Measurements from ENCODE around the gene PTPRM. TPM values are rescaled to one million over a fixed set of nuclear protein-coding genes. Genes with fewer than 3 reads are reported as not detected.

The PTPRM gene
- total and polyA plus RNA-seq, 2 experiments from 2014 or later, result 1.6 to 5.3 TPM

DNA sequence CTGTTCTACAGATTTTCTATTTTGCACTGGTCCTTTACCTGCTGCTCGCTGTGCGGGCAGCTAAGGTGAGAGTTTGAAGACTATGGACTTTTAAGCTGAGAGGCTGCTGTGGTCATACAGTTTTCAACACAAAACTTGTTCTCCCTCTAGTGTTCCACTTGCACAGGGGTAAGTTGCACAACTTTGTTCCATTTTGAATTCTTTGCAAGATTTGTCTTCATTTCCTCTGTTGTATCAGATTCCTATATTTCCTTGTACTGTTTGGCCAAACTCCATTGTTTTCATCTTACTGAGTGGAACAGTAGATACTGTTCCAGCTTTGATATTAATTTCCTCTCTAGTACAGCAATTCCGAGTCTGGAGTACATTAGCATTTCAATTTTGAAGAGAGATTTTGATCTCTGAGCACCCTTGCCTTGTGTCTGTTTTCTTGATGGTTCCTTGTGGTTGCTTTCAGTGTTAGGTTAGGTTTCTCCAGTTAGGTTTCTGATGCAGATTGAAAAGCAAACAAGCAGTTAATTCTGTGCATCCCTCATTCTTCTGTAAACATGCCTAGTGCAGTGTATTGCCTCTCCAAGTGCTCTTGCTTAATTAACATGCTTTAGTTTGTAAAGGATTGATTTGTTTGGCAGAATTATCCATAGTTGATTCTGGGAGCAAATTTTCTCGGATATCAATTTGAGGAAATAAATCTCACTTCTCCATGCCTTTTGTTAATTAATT lies 188.8 kb downstream of the PTPRM start:
- TF ChIP-seq ZNF114 (CRISPR knock-in tag; IDR thresholded peaks at IDR 0.05) (no peak), NANOG (IDR thresholded peaks at IDR 0.05; ENCODE audit: borderline replicate concordance) (no peak), EZH2 (IDR thresholded peaks at IDR 0.05; ENCODE audit: low read depth, unreplicated experiment) (no peak), JUNB (IDR thresholded peaks at IDR 0.05; ENCODE audit: unreplicated experiment) (no peak), ZNF331 (CRISPR knock-in tag; IDR thresholded peaks at IDR 0.05; ENCODE audit: low read depth) (no peak)
- TF ChIP-seq, protein P1, sequence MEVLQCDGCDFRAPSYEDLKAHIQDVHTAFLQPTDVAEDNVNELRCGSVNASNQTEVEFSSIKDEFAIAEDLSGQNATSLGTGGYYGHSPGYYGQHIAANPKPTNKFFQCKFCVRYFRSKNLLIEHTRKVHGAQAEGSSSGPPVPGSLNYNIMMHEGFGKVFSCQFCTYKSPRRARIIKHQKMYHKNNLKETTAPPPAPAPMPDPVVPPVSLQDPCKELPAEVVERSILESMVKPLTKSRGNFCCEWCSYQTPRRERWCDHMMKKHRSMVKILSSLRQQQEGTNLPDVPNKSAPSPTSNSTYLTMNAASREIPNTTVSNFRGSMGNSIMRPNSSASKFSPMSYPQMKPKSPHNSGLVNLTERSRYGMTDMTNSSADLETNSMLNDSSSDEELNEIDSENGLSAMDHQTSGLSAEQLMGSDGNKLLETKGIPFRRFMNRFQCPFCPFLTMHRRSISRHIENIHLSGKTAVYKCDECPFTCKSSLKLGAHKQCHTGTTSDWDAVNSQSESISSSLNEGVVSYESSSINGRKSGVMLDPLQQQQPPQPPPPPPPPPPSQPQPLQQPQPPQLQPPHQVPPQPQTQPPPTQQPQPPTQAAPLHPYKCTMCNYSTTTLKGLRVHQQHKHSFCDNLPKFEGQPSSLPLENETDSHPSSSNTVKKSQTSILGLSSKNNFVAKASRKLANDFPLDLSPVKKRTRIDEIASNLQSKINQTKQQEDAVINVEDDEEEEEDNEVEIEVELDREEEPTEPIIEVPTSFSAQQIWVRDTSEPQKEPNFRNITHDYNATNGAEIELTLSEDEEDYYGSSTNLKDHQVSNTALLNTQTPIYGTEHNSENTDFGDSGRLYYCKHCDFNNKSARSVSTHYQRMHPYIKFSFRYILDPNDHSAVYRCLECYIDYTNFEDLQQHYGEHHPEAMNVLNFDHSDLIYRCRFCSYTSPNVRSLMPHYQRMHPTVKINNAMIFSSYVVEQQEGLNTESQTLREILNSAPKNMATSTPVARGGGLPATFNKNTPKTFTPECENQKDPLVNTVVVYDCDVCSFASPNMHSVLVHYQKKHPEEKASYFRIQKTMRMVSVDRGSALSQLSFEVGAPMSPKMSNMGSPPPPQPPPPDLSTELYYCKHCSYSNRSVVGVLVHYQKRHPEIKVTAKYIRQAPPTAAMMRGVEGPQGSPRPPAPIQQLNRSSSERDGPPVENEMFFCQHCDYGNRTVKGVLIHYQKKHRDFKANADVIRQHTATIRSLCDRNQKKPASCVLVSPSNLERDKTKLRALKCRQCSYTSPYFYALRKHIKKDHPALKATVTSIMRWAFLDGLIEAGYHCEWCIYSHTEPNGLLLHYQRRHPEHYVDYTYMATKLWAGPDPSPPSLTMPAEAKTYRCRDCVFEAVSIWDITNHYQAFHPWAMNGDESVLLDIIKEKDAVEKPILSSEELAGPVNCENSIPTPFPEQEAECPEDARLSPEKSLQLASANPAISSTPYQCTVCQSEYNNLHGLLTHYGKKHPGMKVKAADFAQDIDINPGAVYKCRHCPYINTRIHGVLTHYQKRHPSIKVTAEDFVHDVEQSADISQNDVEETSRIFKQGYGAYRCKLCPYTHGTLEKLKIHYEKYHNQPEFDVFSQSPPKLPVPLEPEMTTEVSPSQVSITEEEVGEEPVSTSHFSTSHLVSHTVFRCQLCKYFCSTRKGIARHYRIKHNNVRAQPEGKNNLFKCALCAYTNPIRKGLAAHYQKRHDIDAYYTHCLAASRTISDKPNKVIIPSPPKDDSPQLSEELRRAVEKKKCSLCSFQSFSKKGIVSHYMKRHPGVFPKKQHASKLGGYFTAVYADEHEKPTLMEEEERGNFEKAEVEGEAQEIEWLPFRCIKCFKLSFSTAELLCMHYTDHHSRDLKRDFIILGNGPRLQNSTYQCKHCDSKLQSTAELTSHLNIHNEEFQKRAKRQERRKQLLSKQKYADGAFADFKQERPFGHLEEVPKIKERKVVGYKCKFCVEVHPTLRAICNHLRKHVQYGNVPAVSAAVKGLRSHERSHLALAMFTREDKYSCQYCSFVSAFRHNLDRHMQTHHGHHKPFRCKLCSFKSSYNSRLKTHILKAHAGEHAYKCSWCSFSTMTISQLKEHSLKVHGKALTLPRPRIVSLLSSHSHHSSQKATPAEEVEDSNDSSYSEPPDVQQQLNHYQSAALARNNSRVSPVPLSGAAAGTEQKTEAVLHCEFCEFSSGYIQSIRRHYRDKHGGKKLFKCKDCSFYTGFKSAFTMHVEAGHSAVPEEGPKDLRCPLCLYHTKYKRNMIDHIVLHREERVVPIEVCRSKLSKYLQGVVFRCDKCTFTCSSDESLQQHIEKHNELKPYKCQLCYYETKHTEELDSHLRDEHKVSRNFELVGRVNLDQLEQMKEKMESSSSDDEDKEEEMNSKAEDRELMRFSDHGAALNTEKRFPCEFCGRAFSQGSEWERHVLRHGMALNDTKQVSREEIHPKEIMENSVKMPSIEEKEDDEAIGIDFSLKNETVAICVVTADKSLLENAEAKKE (CRISPR knock-in tag; IDR thresholded peaks at IDR 0.05), result no peak
- TF ChIP-seq, protein P2, sequence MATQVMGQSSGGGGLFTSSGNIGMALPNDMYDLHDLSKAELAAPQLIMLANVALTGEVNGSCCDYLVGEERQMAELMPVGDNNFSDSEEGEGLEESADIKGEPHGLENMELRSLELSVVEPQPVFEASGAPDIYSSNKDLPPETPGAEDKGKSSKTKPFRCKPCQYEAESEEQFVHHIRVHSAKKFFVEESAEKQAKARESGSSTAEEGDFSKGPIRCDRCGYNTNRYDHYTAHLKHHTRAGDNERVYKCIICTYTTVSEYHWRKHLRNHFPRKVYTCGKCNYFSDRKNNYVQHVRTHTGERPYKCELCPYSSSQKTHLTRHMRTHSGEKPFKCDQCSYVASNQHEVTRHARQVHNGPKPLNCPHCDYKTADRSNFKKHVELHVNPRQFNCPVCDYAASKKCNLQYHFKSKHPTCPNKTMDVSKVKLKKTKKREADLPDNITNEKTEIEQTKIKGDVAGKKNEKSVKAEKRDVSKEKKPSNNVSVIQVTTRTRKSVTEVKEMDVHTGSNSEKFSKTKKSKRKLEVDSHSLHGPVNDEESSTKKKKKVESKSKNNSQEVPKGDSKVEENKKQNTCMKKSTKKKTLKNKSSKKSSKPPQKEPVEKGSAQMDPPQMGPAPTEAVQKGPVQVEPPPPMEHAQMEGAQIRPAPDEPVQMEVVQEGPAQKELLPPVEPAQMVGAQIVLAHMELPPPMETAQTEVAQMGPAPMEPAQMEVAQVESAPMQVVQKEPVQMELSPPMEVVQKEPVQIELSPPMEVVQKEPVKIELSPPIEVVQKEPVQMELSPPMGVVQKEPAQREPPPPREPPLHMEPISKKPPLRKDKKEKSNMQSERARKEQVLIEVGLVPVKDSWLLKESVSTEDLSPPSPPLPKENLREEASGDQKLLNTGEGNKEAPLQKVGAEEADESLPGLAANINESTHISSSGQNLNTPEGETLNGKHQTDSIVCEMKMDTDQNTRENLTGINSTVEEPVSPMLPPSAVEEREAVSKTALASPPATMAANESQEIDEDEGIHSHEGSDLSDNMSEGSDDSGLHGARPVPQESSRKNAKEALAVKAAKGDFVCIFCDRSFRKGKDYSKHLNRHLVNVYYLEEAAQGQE (IDR thresholded peaks at IDR 0.05; ENCODE audit: unreplicated experiment), result no peak
- TF ChIP-seq, protein P3, sequence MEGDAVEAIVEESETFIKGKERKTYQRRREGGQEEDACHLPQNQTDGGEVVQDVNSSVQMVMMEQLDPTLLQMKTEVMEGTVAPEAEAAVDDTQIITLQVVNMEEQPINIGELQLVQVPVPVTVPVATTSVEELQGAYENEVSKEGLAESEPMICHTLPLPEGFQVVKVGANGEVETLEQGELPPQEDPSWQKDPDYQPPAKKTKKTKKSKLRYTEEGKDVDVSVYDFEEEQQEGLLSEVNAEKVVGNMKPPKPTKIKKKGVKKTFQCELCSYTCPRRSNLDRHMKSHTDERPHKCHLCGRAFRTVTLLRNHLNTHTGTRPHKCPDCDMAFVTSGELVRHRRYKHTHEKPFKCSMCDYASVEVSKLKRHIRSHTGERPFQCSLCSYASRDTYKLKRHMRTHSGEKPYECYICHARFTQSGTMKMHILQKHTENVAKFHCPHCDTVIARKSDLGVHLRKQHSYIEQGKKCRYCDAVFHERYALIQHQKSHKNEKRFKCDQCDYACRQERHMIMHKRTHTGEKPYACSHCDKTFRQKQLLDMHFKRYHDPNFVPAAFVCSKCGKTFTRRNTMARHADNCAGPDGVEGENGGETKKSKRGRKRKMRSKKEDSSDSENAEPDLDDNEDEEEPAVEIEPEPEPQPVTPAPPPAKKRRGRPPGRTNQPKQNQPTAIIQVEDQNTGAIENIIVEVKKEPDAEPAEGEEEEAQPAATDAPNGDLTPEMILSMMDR (conservative IDR thresholded peaks at IDR 0.05; ENCODE audit: low read depth in 2 of 2), result 0 out of 4 replicates have a peak, but pooled peaks of 1 of the 2 experiments have one; percentile 14
- H2AFZ ChIP-seq, result no peak overlapping the region
- no peaks in the 10 kb centered on the region for H3K27me3 Mint-ChIP-seq (ENCODE audit: insufficient read depth, low read depth, poor library complexity)
- H3K27ac Mint-ChIP-seq, result no peak overlapping the region
- no peaks in the 10 kb centered on the region for H3K9me3 Mint-ChIP-seq
- H4K20me1 ChIP-seq (replicated peaks; ENCODE audit: insufficient read depth), result no peaks in the 10 kb centered on the region
- H3K27me3 ChIP-seq (ENCODE audit: insufficient read depth), result no peaks in the 10 kb centered on the region
- no peaks in the 10 kb centered on the region for H3K36me3 Mint-ChIP-seq (ENCODE audit: low read depth)
- H3K4me2 ChIP-seq, result no peak overlapping the region
- no peaks in the 10 kb centered on the region for H3K36me3 ChIP-seq (ENCODE audit: insufficient read depth)
- no peaks in the 10 kb centered on the region for H3K9me2 ChIP-seq (ENCODE audit: insufficient read depth)
- no peaks in the 10 kb centered on the region for H3F3A ChIP-seq (replicated peaks; ENCODE audit: low read depth)
- no peaks in the 10 kb centered on the region for H3K79me2 ChIP-seq (replicated peaks; ENCODE audit: insufficient read depth)
- ATAC-seq, result no peak
- H3K4me1 ChIP-seq (ENCODE audit: insufficient read depth), result peaks cover 5% of the 10 kb centered on the region
- no peak for DNase-seq (ENCODE audit: low spot score)
- H3K27ac ChIP-seq (ENCODE audit: low read depth), result no peak overlapping the region
- H3K4me1 Mint-ChIP-seq, result peaks cover 12% of the 10 kb centered on the region; the same call in 2 of the 3 replicates
- H3K4me3 Mint-ChIP-seq, result no peak overlapping the region
- H3K4me3 ChIP-seq, result no peak overlapping the region
